ENCODE results near the gene CCDC170. TPM values are rescaled to one million over a fixed set of nuclear protein-coding genes. Genes with fewer than 3 reads are reported as not detected.
"Not testable (repeated sequence)": the region's sequence is repeated elsewhere in the genome, so short reads cannot be mapped to it uniquely, and the experiment has no call there.

CCDC170 gene
- total RNA-seq, result under 1 TPM; 0.11 to 0.20 TPM

- Histone ChIP-seq H3K27ac (peak within 1 kb of the TSS; percentile 63 to 70), H3K36me3 (no peaks in the 10 kb centered on the region), H3K9me3 (no peaks in the 10 kb centered on the region), H3K27me3 (peaks cover 0 to 6% of the 10 kb centered on the region in 2 donors), H3K4me1 (peaks cover 0 to 15% of the 10 kb centered on the region in 2 donors), H3K4me3 (peak within 1 kb of the TSS; percentile 56 to 67)
- DNase-seq (ENCODE audit: low spot score), result no peak
- no peak for TF ChIP-seq CTCF (IDR thresholded peaks at IDR 0.05)
Observed at GRCh38 chr6:151493804-151494234, at the start of gene CCDC170. TSS of gene CCDC170 (plus strand) at chr6:151494017. CDS start at chr6:151494129, 112 bp downstream.

GRCh38 chr6:151445482-151445881, 48.3 kb upstream of the CCDC170 start:
- Histone ChIP-seq H3K9me3 (no peaks in the 10 kb centered on the region), H3K4me3 (no peak overlapping the region), H3K4me1 (peaks cover 0 to 26% of the 10 kb centered on the region in 2 donors), H3K27me3 (no peaks in the 10 kb centered on the region), H3K36me3 (no peaks in the 10 kb centered on the region), H3K27ac (peak overlapping the region; percentile 68 to 73)
- no peak for TF ChIP-seq CTCF (IDR thresholded peaks at IDR 0.05)
- DNase-seq (ENCODE audit: low spot score), result no peak

- TF ChIP-seq CTCF (IDR thresholded peaks at IDR 0.05), result no peak
- Histone ChIP-seq H3K4me3 (no peak overlapping the region), H3K27ac (no peak overlapping the region)
Observed at GRCh38 chr6:151447237-151447636, 46.6 kb upstream of the CCDC170 start.

GRCh38 chr6:151448623-151449022, 45.2 kb upstream of the CCDC170 start:
- TF ChIP-seq CTCF (IDR thresholded peaks at IDR 0.05), result no peak
- no peaks in the 10 kb centered on the region for H3K9me3 ChIP-seq
- H3K4me3 ChIP-seq, result no peak overlapping the region
- no peak overlapping the region for H3K27ac ChIP-seq
- no peaks in the 10 kb centered on the region for H3K27me3 ChIP-seq
- H3K4me1 ChIP-seq, result peaks cover 0 to 34% of the 10 kb centered on the region in 2 donors
- no peaks in the 10 kb centered on the region for H3K36me3 ChIP-seq
- no peak for DNase-seq (ENCODE audit: low spot score)

More at GRCh38 chr6:151447237-151447636, 46.6 kb upstream of the CCDC170 start:
- no peak for DNase-seq (ENCODE audit: low spot score)
- Histone ChIP-seq H3K9me3 (no peaks in the 10 kb centered on the region), H3K36me3 (no peaks in the 10 kb centered on the region), H3K27me3 (no peaks in the 10 kb centered on the region), H3K4me1 (peaks cover 0 to 27% of the 10 kb centered on the region in 2 donors)

GRCh38 chr6:151450928-151451327, 42.9 kb upstream of the CCDC170 start:
- DNase-seq (ENCODE audit: low spot score); H3K27me3 ChIP-seq; H3K36me3 ChIP-seq; H3K9me3 ChIP-seq: not testable (repeated sequence)
- peak overlapping the region; percentile 93 to 97 for H3K27ac ChIP-seq
- peaks cover 0 to 34% of the 10 kb centered on the region in 2 donors for H3K4me1 ChIP-seq
- H3K4me3 ChIP-seq, result peak overlapping the region; percentile 80 to 95

GRCh38 chr6:151451417-151451949, 42.3 kb upstream of the CCDC170 start:
- Histone ChIP-seq H3K27ac (peak overlapping the region; percentile 93 to 97), H3K4me3 (peak overlapping the region; percentile 80 to 95), H3K27me3 (no peaks in the 10 kb centered on the region), H3K4me1 (peaks cover 0 to 28% of the 10 kb centered on the region in 2 donors), H3K9me3 (no peaks in the 10 kb centered on the region), H3K36me3 (no peaks in the 10 kb centered on the region)
- TF ChIP-seq CTCF (IDR thresholded peaks at IDR 0.05), result no peak
- no peak for DNase-seq (ENCODE audit: low spot score)

Data from right atrium auricular region (tissue), 2 donors.